GM12872 (cell line): ENCODE measurements around the gene MAPK8.

Source experiments
- TF ChIP-seq, protein P1 (sequence below): IDR thresholded peaks from 3 replicates; pipeline ENCODE4 v1.5.1; 2011; ENCODE audit warnings: low read depth, mild to moderate bottlenecking, low read length, moderate library complexity; ENCODE audit not compliant: insufficient read depth

Gene MAPK8

DNA sequence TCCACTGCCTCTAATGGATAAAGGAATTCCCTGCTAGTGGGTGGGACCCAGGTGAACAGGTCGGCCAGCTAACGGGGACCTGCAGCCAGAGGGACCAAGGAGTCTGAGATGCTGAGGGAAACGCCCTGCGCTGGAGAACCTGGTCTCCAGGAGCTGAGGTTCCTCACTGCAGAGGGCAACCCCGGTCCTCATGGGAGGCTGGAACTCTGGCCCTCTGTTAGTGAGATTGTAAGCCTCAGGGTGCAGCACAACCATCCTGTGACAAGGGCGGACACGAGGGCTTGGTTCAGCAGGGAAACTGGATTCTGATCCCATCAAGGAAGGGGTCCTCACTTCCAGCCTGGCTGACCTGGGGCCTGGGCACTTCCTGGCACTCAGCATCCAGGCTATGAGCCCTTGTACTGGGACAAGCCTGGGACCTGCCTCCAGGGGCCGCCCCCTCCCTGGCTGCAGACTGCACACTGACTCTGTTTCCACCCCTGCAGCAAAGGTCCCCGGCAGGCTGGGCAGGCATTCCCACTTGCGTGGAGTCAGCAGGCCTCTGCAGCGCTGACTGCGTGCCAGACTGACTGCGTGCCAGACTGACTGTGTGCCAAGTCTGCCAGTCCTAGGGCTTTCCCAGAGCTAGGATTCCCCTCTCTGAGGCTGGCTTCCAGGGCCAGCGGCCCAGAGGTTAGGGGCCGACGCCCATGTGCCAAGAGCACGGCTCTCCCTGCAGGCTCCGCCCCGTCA, 143.2 kb downstream of the MAPK8 start:
- TF ChIP-seq, protein P1, sequence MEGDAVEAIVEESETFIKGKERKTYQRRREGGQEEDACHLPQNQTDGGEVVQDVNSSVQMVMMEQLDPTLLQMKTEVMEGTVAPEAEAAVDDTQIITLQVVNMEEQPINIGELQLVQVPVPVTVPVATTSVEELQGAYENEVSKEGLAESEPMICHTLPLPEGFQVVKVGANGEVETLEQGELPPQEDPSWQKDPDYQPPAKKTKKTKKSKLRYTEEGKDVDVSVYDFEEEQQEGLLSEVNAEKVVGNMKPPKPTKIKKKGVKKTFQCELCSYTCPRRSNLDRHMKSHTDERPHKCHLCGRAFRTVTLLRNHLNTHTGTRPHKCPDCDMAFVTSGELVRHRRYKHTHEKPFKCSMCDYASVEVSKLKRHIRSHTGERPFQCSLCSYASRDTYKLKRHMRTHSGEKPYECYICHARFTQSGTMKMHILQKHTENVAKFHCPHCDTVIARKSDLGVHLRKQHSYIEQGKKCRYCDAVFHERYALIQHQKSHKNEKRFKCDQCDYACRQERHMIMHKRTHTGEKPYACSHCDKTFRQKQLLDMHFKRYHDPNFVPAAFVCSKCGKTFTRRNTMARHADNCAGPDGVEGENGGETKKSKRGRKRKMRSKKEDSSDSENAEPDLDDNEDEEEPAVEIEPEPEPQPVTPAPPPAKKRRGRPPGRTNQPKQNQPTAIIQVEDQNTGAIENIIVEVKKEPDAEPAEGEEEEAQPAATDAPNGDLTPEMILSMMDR, result no peak

DNA sequence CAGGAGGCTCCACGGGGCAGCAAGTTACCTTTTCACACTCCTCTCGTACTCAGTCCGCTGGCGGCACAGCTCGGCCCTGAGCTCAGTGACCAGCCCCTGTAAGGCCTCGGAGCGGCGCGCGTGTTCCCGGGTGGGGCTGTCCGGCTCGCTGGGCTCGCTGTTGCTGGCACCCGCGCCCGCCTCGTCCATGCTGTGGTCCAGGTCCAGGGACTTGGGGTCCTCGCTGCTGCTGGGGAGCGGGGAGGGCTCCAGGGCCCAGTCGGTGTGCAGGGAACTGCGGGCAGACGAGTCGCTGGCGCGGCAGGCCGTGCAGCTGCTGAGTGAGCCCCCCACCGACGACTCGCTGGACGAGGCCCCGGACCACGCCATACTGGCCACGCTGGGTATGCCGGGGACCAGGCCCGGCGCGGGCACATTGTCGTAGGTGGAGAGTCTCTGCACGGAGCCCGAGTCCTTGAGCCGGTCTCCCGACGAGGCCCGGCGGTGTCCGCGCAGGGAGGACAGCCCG, 143.8 kb downstream of the MAPK8 start:
- TF ChIP-seq, protein P1, result no peak

DNA sequence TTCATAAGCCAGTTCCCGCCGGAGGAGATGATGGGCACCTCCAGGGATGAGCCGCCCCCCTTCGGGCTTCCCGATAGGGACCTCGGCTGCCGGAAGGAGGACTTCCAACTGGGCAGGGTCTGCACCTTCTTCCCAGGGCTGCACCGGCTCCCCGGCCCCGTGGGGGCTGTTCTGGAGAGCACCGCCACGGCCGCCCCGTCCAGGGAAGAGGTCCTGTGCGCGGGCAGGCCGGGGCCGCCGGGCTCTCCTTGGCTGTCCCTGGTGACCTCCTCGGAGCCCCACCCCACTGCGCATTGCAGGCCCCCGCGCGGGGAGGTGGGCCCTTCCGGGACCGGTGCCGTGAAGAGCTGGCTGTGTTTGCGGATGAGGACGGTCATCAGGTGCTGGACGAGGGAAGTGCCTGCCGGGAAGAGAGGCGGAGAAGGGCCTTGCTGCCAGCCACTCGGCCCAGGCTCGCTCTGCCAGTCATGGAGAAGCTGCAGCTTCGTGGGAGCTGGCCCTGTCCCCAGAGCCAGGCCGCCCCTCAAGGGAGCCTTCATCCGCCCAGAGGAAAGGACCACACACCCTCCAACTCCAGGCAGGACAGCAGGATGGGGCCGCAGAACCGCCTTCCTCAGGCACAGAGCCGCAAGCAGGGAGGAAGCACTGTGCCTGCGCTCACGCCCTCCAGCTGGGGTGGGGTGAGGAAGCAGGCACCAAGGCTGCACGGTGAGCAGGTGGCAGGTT, 144.4 kb downstream of the MAPK8 start:
- TF ChIP-seq, protein P1, result no peak

DNA sequence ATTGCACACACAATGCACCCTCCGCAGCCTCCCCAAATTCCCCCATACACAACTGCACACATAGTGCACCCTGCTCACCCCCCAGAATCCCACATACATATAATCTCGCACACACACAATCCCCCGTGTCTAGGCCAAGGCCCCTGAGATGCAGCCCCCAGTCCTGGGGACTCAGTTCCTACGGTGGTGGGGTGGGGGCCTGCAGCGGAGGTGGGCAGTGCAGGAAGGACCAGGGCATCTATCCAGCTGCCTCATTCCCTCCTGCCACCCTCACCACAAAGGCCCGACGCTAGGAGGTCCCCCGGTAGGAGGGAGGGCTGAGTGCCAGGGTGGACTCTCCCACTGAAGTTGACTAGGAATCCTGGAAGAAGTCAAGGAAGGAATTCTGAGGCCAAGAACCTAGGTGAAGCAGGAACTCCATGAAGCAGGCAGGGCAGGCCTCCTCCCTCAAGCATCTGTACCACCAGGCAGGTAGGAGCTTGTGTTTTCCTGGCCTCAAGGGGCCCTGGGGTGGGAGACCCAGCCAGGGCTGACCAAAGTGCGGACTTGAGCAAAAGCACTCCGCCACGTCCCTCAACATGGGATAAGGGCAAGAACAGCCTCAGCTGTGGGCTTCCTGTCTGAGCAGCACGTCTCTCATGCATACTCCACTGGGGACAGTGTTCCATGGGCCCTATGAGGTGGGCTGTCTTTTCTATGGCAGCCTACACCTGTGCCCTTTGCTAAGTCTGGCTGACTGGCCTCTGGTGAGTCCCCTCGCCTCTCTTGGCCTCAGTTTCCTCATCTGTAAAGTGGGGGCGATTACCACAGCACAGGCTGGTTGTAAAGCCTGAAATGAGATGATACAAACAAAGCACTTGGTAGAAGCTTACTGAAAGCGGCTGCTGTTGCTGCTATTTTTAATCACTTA, 145.7 kb downstream of the MAPK8 start:
- TF ChIP-seq, protein P1, result no peak

DNA sequence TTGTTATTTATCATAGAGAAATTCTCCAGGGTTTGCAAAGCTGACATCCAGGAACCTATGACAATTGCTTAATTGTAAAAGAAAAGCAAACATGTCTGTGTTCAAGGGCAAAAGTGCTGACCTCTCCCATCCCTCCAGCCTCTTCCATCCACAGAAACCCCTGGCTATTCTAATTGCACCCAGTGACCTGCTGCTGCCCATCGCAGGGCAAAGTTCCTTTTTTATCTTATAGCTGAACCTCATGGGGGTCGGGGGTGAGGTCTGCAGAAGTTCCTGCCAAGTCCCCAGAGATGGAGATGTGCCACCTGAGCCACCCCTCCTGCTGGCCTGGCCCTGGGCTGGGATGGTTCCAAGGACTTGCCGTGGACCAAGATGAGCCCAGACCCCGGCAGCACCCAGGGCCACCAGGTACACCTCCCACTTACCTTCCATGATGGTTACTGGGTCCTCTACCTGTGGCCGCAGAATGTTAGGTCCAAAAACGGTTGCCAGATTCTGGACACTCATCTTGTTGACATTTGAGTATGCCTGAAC, 146.5 kb downstream of the MAPK8 start:
- TF ChIP-seq, protein P1, result no peak

DNA sequence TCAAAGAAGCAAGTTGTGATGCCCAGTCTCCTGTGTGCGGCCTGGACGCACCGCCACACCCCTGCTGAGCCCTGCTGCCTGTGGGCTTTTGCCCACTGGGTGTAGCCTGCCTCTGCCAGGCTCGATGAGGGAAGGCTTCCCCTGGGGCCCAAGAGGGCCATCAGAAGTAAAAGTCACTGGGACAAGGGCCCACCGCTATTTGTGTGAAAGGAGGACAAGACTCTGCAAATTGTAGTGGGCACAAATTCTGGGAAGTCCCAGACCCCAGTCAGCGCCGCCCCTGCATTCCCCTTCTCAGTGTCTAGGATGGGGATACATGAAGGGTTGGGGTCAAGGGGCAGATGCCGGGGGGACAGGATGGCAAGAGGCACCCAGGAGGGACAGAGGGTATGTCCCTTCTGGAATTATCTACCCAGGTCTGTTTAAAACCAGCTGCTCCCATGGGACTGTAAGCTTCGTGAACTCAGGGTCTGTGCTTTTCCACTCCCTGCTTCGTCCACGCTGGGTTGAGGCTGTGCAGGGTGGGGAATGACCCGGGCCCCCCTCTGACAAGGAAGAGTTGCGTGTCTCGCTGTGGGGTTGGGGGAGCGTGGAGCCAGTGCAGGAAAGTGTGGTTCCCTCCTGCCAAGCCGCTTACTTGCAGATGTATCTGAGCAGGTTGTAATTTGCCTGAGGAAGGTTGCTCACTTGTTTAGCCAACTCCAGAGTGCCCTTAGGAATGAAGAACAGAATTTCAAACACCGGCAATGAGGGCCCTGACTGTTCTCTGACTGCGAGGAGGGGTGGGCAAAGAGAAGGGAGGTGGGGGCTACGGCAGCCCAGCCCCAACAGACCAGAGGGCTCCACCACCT, 147.2 kb downstream of the MAPK8 start:
- TF ChIP-seq, protein P1, result no peak
